ENCODE results near the gene TSPAN32.

- TF ChIP-seq POLR2A (IDR thresholded peaks at IDR 0.05; ENCODE audit: low read depth, low read length) (no peak), POLR2AphosphoS5 (IDR thresholded peaks at IDR 0.05; ENCODE audit: low read depth, low read length) (no peak)
Measured at GRCh38 chr11:2345050-2345449, 43.2 kb downstream of the TSPAN32 start.

All from GM12892 (cell line).